ENCODE measurements around the gene ELANE. TPM values are rescaled to one million over a fixed set of nuclear protein-coding genes. Genes with fewer than 3 reads are reported as not detected.
A peak's percentile ranks its signal among the peaks of the same experiment; 100 is the strongest.

The ELANE gene
- total and polyA plus RNA-seq, 9 of the 15 experiments (the other 6 are each of a cell fraction or from before 2014, with no cell fraction given): not detected

DNA sequence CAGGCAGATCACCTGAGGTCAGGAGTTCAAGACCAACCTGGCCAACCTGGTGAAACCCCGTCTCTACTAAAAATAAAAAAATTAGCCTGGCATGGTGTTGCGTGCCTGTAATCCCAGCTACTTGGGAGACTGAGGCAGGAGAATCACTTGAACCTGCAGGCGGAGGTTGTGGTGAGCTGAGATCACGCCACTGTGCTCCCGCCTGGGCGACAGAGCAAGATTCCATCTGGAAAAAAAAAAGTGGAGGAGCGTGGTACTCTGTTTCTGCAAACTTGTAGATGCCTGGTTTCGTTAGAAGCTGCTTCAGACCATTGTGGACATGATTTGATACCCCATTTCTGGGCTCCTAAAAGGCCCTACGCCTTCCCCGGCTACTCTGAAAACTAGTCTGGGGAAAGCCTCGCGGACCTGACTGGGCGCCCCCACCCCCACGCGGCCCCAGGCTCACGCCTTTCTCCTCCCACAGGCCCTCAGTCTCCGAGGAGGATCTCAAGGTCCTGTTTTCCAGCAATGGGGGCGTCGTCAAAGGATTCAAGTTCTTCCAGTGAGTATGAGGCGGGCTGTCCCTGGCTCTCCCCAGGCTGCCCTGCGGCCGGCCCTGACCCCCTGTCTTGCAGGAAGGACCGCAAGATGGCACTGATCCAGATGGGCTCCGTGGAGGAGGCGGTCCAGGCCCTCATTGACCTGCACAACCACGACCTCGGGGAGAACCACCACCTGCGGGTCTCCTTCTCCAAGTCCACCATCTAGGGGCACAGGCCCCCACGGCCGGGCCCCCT lies 41.8 kb upstream of the ELANE start:
- CTCF ChIA-PET (ENCODE audit: low intra/inter-chr PET ratio): no interaction called here
- WGBS (ENCODE audit: insufficient coverage, low coverage, missing lambda C conversion rate): 91% methylated on average over 29 of the region's 30 CpGs
- Histone ChIP-seq H4K20me1 (replicated peaks; ENCODE audit: control insufficient read depth, insufficient read depth, low read length) (no peaks in the 10 kb centered on the region), H3K36me3 (ENCODE audit: control insufficient read depth, insufficient read depth, low read length) (peaks cover 94% of the 10 kb centered on the region), H3K9me1 (ENCODE audit: control insufficient read depth, insufficient read depth, low read length) (no peaks in the 10 kb centered on the region), H3K27ac (ENCODE audit: extremely low read depth, low read depth, low read length) (no peak overlapping the region), H2AFZ (ENCODE audit: low read depth, low read length) (no peak overlapping the region), H3K4me2 (ENCODE audit: insufficient read depth, low read length) (no peak overlapping the region), H3K4me3 (no peak overlapping the region), H3K79me2 (ENCODE audit: control insufficient read depth, insufficient read depth, low read length) (peaks cover 38% of the 10 kb centered on the region), H3K9me3 (replicated peaks; ENCODE audit: control insufficient read depth, insufficient read depth, low read depth, low read length) (peaks cover 3% of the 10 kb centered on the region), H3K9ac (ENCODE audit: insufficient read depth in 1 of 2, low read depth in 2 of 2, low read length in 2 of 2) (no peak overlapping the region), H3K27me3 (ENCODE audit: control insufficient read depth in 2 of 2, insufficient read depth in 2 of 2, low read length in 2 of 2) (no peaks in the 10 kb centered on the region), H3K4me1 (replicated peaks in 1 of 2; ENCODE audit: control insufficient read depth in 2 of 2, insufficient read depth in 2 of 2, low read length in 2 of 2) (peaks cover 0 to 46% of the 10 kb centered on the region in 2 experiments; a peak in 2 of 5 replicates)
- POLR2A ChIA-PET: interaction anchor here (0.6 to 3.0 kb wide), 5 partner anchors 9 to 17 kb away, joined by 3 to 20 read pairs (median 4); partner anchors contain the start of gene PTBP1
- in situ Hi-C loops (cut with MboI): no loop called here
- no TSS peak for BruUV-seq (replicated peaks)
- DNase-seq (ENCODE audit: extremely low read depth in 1 of 4, low spot score in 3 of 4) (peak in 2 of 4 experiments; percentile 44 to 48), FAIRE-seq (no peak), ATAC-seq (no peak)
- intact Hi-C loops (cut with micrococcal nuclease): no loop called here
- TF ChIP-seq NFYB (IDR thresholded peaks at IDR 0.05; ENCODE audit: extremely low read depth, insufficient read length) (no peak), POLR2A (conservative IDR thresholded peaks at IDR 0.05) (peak; percentile 64; the same call in 1 of the 2 replicates), JUNB (CRISPR knock-in tag; conservative IDR thresholded peaks at IDR 0.05) (no peak), SUPT5H (IDR thresholded peaks at IDR 0.05) (peak; percentile 50; the same call in 1 of the 2 replicates), KLF16 (IDR thresholded peaks at IDR 0.05) (no peak), NFIC (IDR thresholded peaks at IDR 0.05) (peak; percentile 15; the same call in 1 of the 2 replicates), SRSF7 (optimal IDR thresholded peaks at IDR 0.05; ENCODE audit: low read depth, low read length) (no peak), ADNP (tag; IDR thresholded peaks at IDR 0.05) (0 out of 2 replicates have a peak, but pooled peaks have one; percentile 16), POLR2AphosphoS5 (IDR thresholded peaks at IDR 0.05; ENCODE audit: control insufficient read depth, insufficient read depth, low read depth, low read length) (no peak), ZFP30 (CRISPR knock-in tag; IDR thresholded peaks at IDR 0.05; ENCODE audit: borderline replicate concordance) (no peak), SMAD2 (IDR thresholded peaks at IDR 0.05; ENCODE audit: low read depth, low read length) (no peak)
- TF ChIP-seq, protein P1, sequence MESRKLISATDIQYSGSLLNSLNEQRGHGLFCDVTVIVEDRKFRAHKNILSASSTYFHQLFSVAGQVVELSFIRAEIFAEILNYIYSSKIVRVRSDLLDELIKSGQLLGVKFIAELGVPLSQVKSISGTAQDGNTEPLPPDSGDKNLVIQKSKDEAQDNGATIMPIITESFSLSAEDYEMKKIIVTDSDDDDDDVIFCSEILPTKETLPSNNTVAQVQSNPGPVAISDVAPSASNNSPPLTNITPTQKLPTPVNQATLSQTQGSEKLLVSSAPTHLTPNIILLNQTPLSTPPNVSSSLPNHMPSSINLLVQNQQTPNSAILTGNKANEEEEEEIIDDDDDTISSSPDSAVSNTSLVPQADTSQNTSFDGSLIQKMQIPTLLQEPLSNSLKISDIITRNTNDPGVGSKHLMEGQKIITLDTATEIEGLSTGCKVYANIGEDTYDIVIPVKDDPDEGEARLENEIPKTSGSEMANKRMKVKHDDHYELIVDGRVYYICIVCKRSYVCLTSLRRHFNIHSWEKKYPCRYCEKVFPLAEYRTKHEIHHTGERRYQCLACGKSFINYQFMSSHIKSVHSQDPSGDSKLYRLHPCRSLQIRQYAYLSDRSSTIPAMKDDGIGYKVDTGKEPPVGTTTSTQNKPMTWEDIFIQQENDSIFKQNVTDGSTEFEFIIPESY (CRISPR knock-in tag; IDR thresholded peaks at IDR 0.05): peak; percentile 93
- TF ChIP-seq, protein P2, sequence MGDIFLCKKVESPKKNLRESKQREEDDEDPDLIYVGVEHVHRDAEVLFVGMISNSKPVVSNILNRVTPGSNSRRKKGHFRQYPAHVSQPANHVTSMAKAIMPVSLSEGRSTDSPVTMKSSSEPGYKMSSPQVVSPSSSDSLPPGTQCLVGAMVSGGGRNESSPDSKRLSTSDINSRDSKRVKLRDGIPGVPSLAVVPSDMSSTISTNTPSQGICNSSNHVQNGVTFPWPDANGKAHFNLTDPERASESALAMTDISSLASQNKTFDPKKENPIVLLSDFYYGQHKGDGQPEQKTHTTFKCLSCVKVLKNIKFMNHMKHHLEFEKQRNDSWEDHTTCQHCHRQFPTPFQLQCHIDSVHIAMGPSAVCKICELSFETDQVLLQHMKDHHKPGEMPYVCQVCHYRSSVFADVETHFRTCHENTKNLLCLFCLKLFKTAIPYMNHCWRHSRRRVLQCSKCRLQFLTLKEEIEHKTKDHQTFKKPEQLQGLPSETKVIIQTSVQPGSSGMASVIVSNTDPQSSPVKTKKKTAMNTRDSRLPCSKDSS (IDR thresholded peaks at IDR 0.05; ENCODE audit: low read depth, partially characterized antibody): no peak
- TF ChIP-seq, protein P3, sequence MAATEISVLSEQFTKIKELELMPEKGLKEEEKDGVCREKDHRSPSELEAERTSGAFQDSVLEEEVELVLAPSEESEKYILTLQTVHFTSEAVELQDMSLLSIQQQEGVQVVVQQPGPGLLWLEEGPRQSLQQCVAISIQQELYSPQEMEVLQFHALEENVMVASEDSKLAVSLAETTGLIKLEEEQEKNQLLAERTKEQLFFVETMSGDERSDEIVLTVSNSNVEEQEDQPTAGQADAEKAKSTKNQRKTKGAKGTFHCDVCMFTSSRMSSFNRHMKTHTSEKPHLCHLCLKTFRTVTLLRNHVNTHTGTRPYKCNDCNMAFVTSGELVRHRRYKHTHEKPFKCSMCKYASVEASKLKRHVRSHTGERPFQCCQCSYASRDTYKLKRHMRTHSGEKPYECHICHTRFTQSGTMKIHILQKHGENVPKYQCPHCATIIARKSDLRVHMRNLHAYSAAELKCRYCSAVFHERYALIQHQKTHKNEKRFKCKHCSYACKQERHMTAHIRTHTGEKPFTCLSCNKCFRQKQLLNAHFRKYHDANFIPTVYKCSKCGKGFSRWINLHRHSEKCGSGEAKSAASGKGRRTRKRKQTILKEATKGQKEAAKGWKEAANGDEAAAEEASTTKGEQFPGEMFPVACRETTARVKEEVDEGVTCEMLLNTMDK (IDR thresholded peaks at IDR 0.05; ENCODE audit: borderline replicate concordance, insufficient read depth, low read depth, low read length, poor library complexity, severe bottlenecking): no peak
- TF ChIP-seq, protein P4, sequence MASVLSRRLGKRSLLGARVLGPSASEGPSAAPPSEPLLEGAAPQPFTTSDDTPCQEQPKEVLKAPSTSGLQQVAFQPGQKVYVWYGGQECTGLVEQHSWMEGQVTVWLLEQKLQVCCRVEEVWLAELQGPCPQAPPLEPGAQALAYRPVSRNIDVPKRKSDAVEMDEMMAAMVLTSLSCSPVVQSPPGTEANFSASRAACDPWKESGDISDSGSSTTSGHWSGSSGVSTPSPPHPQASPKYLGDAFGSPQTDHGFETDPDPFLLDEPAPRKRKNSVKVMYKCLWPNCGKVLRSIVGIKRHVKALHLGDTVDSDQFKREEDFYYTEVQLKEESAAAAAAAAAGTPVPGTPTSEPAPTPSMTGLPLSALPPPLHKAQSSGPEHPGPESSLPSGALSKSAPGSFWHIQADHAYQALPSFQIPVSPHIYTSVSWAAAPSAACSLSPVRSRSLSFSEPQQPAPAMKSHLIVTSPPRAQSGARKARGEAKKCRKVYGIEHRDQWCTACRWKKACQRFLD (CRISPR knock-in tag; IDR thresholded peaks at IDR 0.05): no peak
